Common myeloid progenitor, CD34-positive (primary cell): ENCODE data around the gene ERICH4. TPM values are rescaled to one million over a fixed set of nuclear protein-coding genes. Genes with fewer than 3 reads are reported as not detected.

ENCODE experiments used
- CTCF ChIA-PET: fragments of 350-600 bp; sonication (Branson Sonifier 250); formaldehyde crosslinking; loops from one replicate; lab custom pipeline; 2021; ENCODE audit warnings: antibody characterized with exemption; lab: Charles Lee
- POLR2A ChIA-PET: fragments of 350-600 bp; sonication (Branson Sonifier 250); formaldehyde crosslinking; loops from one replicate; lab custom pipeline; 2021; ENCODE audit warnings: antibody characterized with exemption; lab: Charles Lee
- DNase-seq, 3 donors: peaks; one replicate each; pipeline versions ENCODE4 v3.0.0 to v3.0.0-alpha.2; 2013
- H3K27ac ChIP-seq, 2 experiments: 1 replicate in 1 of 2; 2 replicates in 1 of 2; pipeline ENCODE4 v1.7.0; 2013; ENCODE audit warnings: inconsistent platforms in 2 of 2, low read length in 2 of 2, mild to moderate bottlenecking in 2 of 2, low read depth in 1 of 2, moderate library complexity in 1 of 2; ENCODE audit not compliant: severe bottlenecking in 2 of 2, insufficient read depth in 1 of 2, poor library complexity in 1 of 2
- H3K27me3 ChIP-seq, 5 experiments: replicated peaks in 2 of 5; 1 replicate in 3 of 5; 2 replicates in 2 of 5; pipeline versions ENCODE4 v1.6.1 to v1.7.0; 2013; ENCODE audit warnings: low read length in 4 of 5, mild to moderate bottlenecking in 2 of 5, moderate library complexity in 2 of 5, inconsistent platforms in 1 of 5; ENCODE audit not compliant: insufficient read depth in 5 of 5, control insufficient read depth in 4 of 5
- H3K36me3 ChIP-seq, 4 experiments: 1 replicate in 2 of 4; 2 replicates in 2 of 4; pipeline versions ENCODE4 v1.6.1 to v1.7.0; 2013; ENCODE audit warnings: low read length in 3 of 4, control low read depth in 1 of 4, mild to moderate bottlenecking in 1 of 4; ENCODE audit not compliant: control insufficient read depth in 4 of 4, insufficient read depth in 4 of 4
- H3K4me1 ChIP-seq, 4 experiments: 1 replicate in 3 of 4; 2 replicates in 1 of 4; pipeline versions ENCODE4 v1.6.1 to v1.7.1; 2013; ENCODE audit warnings: low read length in 3 of 4, mild to moderate bottlenecking in 3 of 4, control low read depth in 1 of 4, inconsistent platforms in 1 of 4, moderate library complexity in 1 of 4; ENCODE audit not compliant: control insufficient read depth in 4 of 4, insufficient read depth in 4 of 4; ENCODE audit errors: control extremely low read depth in 1 of 4
- H3K4me3 ChIP-seq, 7 experiments: 1 replicate in 4 of 7; 2 replicates in 3 of 7; pipeline versions ENCODE4 v1.5.1 to v1.7.0; 2013; ENCODE audit warnings: mild to moderate bottlenecking in 7 of 7, low read length in 6 of 7, moderate library complexity in 6 of 7, inconsistent platforms in 2 of 7, low read depth in 2 of 7, control low read depth in 1 of 7; ENCODE audit not compliant: insufficient read depth in 4 of 7, control insufficient read depth in 1 of 7; ENCODE audit errors: extremely low read depth in 1 of 7
- H3K9me3 ChIP-seq, 5 experiments: 1 replicate in 4 of 5; 2 replicates in 1 of 5; pipeline versions ENCODE4 v1.6.1 to v1.7.1; 2013; ENCODE audit warnings: low read length in 4 of 5, mild to moderate bottlenecking in 2 of 5, inconsistent platforms in 1 of 5, low read depth in 1 of 5, moderate library complexity in 1 of 5; ENCODE audit not compliant: control insufficient read depth in 4 of 5, insufficient read depth in 2 of 5; ENCODE audit errors: control extremely low read depth in 1 of 5
- WGBS: methylation state at CpG from one replicate; pipeline ENCODE4 v1.1.5; 2013; ENCODE audit not compliant: insufficient coverage; 5-methylcytosine and 5-hydroxymethylcytosine counted together
- polyA plus RNA-seq: library from polyadenylated mRNA; unstranded; fragments of 120-200 nt; gene quantifications from one replicate; pipeline ENCODE4 v1.2.1, GENCODE V29; 2013

ERICH4 gene
- polyA plus RNA-seq = 0.07 TPM

GRCh38 chr19:41442473-41443355, at the start of gene ERICH4:
Gene ERICH4 (plus strand): TSS chr19:41443156. CDS start chr19:41443170, 14 bp downstream.
- Histone ChIP-seq H3K4me3 (no peak within 1 kb of the TSS), H3K9me3 (no peaks in the 10 kb centered on the region), H3K27ac (no peak within 1 kb of the TSS), H3K36me3 (peaks cover 0 to 4% (median 3%) of the 10 kb centered on the region in 4 experiments), H3K27me3 (peaks cover 0 to 4% (median 0%) of the 10 kb centered on the region in 5 experiments), H3K4me1 (peaks cover 4 to 15% (median 8%) of the 10 kb centered on the region in 4 experiments)
- ChIA-PET CTCF (interaction anchor here (0.7 to 1.2 kb wide), 3 partner anchors 9 to 14 kb away, joined by 3 read pairs; no protein-coding TSS in a partner anchor), POLR2A (no interaction called here)
- DNase-seq = no peak
- WGBS = 77% methylated on average over 5 of the region's 7 CpGs

- no peaks in the 10 kb centered on the region for H3K27me3 ChIP-seq
- WGBS = 83% methylated on average over 6 of the region's 6 CpGs
- CTCF ChIA-PET = no interaction called here
- peak overlapping the region in 1 of 7 experiments; percentile 35 for H3K4me3 ChIP-seq
- DNase-seq = no peak
- H3K9me3 ChIP-seq = no peaks in the 10 kb centered on the region
- POLR2A ChIA-PET = no interaction called here
- peaks cover 5 to 26% (median 19%) of the 10 kb centered on the region in 4 experiments for H3K36me3 ChIP-seq
- H3K4me1 ChIP-seq = peaks cover 22 to 35% (median 29%) of the 10 kb centered on the region in 4 experiments
- peak overlapping the region in 1 of 2 experiments; percentile 67 for H3K27ac ChIP-seq
These were observed 47.6 kb upstream of the ERICH4 start for GRCh38 chr19:41395355-41395754.

DNA sequence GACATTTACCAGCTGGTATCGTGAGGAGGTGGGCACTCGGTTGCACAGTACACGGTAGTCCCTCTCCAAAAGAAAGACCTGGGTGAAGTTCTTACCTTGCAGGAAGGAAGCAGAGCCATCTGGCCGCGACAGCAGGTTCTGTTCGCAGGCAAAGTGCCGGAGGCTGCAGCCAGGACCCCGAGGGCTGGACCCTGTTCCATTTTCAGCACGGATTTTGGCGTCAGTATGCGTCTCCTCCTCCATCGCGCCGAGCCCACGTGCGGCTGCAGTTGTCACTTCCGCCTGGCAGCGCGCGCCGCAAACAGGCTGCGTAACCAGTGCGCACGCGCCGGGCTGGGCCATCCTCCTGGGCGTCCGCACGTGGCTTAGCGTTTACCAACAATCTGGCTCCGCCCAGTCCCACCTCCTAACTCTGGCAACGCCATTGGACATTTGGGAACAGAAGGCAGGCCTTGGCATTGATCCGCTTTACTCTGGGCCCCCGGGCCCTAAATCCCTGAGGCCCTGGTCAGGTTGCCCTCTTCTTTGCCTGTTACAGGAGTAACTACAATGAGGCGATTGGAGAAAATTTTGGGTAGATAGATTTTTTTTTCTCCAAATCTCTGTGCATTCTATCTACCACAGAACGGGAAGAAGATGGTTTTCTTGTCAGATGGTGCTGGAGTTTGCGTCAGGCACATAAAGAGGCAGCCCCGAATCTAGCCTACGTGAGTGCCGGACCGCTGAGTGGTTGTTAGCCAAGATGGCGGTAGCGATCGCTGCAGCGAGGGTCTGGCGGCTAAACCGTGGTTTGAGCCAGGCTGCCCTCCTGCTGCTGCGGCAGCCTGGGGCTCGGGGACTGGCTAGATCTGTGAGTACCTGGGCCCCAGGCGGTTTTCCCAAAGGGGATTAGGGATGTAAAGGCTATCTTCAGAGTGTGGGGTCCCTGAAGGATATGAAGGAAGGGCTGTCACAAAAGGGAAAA, 45.6 kb upstream of the ERICH4 start, which contains the start of the genes BCKDHA and EXOSC5:
BCKDHA (plus strand) TSS at position 733 of the 964 bp plus-strand sequence; CDS start at position 743, 10 bp downstream.
EXOSC5 (minus strand) TSS at position 274 of the 964 bp plus-strand sequence; CDS start at position 243, 31 bp downstream.
- CTCF ChIA-PET = interaction anchor here (1.1 to 1.3 kb wide), 2 partner anchors 9 to 45 kb away, joined by 3 to 4 read pairs; no protein-coding TSS in a partner anchor
- under 1% methylated on average over 47 of the region's 50 CpGs for WGBS
- H3K4me3 ChIP-seq = peak within 1 kb of the TSS; percentile 80 to 99 (median 96)

GRCh38 chr19:41398050-41398418, 44.9 kb upstream of the ERICH4 start:
- Histone ChIP-seq H3K27ac (peak overlapping the region; percentile 100), H3K36me3 (peaks cover 3 to 8% (median 7%) of the 10 kb centered on the region in 4 experiments), H3K4me1 (peaks cover 22 to 35% (median 29%) of the 10 kb centered on the region in 4 experiments), H3K27me3 (no peaks in the 10 kb centered on the region), H3K4me3 (peak overlapping the region; percentile 80 to 99 (median 96)), H3K9me3 (no peaks in the 10 kb centered on the region)
- peak in 2 of 3 donors; percentile 34 to 36 for DNase-seq
- WGBS = 0% methylated on average over 5 of the region's 5 CpGs
- CTCF ChIA-PET = interaction anchor here (0.8 to 1.1 kb wide), 3 partner anchors 12 to 34 kb away, joined by 3 read pairs; no protein-coding TSS in a partner anchor
- POLR2A ChIA-PET = no interaction called here

More for the DNA sequence above, 45.6 kb upstream of the ERICH4 start, which contains the start of the genes BCKDHA and EXOSC5:
- POLR2A ChIA-PET = interaction anchor here (0.6 kb wide), 1 partner anchor 19 kb away, joined by 3 read pairs; no protein-coding TSS in a partner anchor
- peak within 1 kb of the TSS; percentile 100 for H3K27ac ChIP-seq
- peaks cover 22 to 35% (median 29%) of the 10 kb centered on the region in 4 experiments for H3K4me1 ChIP-seq
- no peaks in the 10 kb centered on the region for H3K9me3 ChIP-seq
- peaks cover 0 to 10% (median 7%) of the 10 kb centered on the region in 4 experiments for H3K36me3 ChIP-seq
- DNase-seq = peak; percentile 100
- no peaks in the 10 kb centered on the region for H3K27me3 ChIP-seq

DNA sequence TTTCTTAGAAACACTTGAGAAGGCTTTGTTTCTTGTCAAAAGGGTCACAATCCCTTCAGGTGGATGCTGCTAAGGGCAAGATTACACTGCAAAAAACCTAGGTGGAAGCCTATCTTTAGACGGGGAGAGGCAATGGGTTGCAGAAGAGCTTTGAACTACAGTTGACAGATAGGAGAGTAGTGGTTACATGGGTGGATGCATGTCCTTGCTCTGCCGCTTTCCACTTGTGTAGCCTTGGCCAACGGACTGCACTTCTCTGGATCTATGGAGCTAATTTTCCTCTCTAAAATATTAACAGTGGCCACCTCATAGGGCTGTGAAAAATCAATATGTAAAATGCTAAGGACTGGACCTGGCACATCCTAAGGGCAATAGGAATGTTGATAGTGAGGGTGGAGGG, 44.4 kb upstream of the ERICH4 start:
- Histone ChIP-seq H3K9me3 (no peaks in the 10 kb centered on the region), H3K4me1 (peaks cover 22 to 39% (median 31%) of the 10 kb centered on the region in 4 experiments), H3K27ac (peak overlapping the region; percentile 100), H3K4me3 (peak overlapping the region in 6 of 7 experiments; percentile 86 to 99 (median 97)), H3K36me3 (peaks cover 3 to 12% (median 8%) of the 10 kb centered on the region in 4 experiments), H3K27me3 (no peaks in the 10 kb centered on the region)
- 73% methylated on average over 3 of the region's 3 CpGs for WGBS
- ChIA-PET CTCF (interaction anchor here (0.6 to 1.1 kb wide), 4 partner anchors 11 to 39 kb away, joined by 3 read pairs; no protein-coding TSS in a partner anchor), POLR2A (interaction anchor here (0.6 to 1.0 kb wide), 2 partner anchors 36 to 46 kb away, joined by 3 to 4 read pairs; no protein-coding TSS in a partner anchor)
- DNase-seq = no peak

DNA sequence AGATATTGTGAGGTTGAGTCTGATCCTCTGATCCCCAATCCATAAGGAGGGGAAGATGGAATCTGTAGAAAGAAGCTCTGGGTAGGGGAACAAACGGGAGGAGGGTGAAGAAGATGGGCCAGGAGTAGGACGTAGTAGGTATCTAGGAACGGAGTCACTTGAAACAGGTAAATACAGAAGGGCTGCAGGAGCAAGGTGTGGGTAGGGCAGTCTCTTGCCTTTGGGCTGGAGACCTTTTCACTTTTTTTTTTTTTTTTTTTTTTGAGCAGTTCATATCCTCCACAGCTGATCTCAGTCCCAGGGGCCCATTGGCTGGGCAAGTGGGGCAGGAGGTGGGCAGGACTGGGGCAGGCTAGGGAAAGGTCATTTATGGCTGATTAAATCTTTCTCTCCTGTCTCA, 43.9 kb upstream of the ERICH4 start:
- H3K27ac ChIP-seq = peak overlapping the region in 1 of 2 experiments; percentile 100
- H3K27me3 ChIP-seq = no peaks in the 10 kb centered on the region
- H3K36me3 ChIP-seq = peaks cover 3 to 13% (median 7%) of the 10 kb centered on the region in 4 experiments
- peaks cover 22 to 39% (median 32%) of the 10 kb centered on the region in 4 experiments for H3K4me1 ChIP-seq
- ChIA-PET CTCF (interaction anchor here (0.6 to 1.1 kb wide), 3 partner anchors 32 to 39 kb away, joined by 3 read pairs; no protein-coding TSS in a partner anchor), POLR2A (interaction anchor here (0.6 to 1.0 kb wide), 3 partner anchors 28 to 47 kb away, joined by 3 to 4 read pairs (median 3); no protein-coding TSS in a partner anchor)
- 90% methylated on average over 3 of the region's 3 CpGs for WGBS
- peak overlapping the region in 6 of 7 experiments; percentile 0 to 99 (median 97) for H3K4me3 ChIP-seq
- H3K9me3 ChIP-seq = no peaks in the 10 kb centered on the region
- DNase-seq = no peak
